Immature natural killer cell (primary cell): ENCODE data around the gene CD2. TPM values are rescaled to one million over a fixed set of nuclear protein-coding genes. Genes with fewer than 3 reads are reported as not detected.

Experiments used
- DNase-seq, 3 donors: peaks; one replicate each; pipeline ENCODE4 v3.0.0; 2022; ENCODE audit warnings: mixed read lengths in 1 of 3
- H3K27ac Mint-ChIP-seq, 6 donors: one replicate each; pipeline ENCODE4 v1.8.0; 2020; ENCODE audit warnings: mixed read lengths in 6 of 6, mild to moderate bottlenecking in 5 of 6, inconsistent platforms in 4 of 6, moderate library complexity in 3 of 6
- H3K27me3 Mint-ChIP-seq, 3 donors: one replicate each; pipeline ENCODE4 v1.8.0; 2020 to 2021; ENCODE audit warnings: low read depth in 3 of 3, mild to moderate bottlenecking in 3 of 3, mixed read lengths in 3 of 3, moderate library complexity in 3 of 3, inconsistent platforms in 1 of 3
- H3K36me3 Mint-ChIP-seq, 3 donors: one replicate each; pipeline ENCODE4 v1.8.0; 2020; ENCODE audit warnings: mixed read lengths in 3 of 3, inconsistent platforms in 2 of 3, mild to moderate bottlenecking in 2 of 3
- H3K4me1 Mint-ChIP-seq, 2 donors: one replicate each; pipeline ENCODE4 v1.8.0; 2020; ENCODE audit warnings: inconsistent platforms in 2 of 2, mild to moderate bottlenecking in 2 of 2, mixed read lengths in 2 of 2, moderate library complexity in 1 of 2
- H3K4me3 Mint-ChIP-seq, 5 donors: one replicate each; pipeline ENCODE4 v1.8.0; 2020; ENCODE audit warnings: mild to moderate bottlenecking in 5 of 5, mixed read lengths in 5 of 5, inconsistent platforms in 3 of 5, moderate library complexity in 3 of 5
- H3K9me3 Mint-ChIP-seq, 6 donors: one replicate each; pipeline ENCODE4 v1.8.0; 2020; ENCODE audit warnings: mild to moderate bottlenecking in 6 of 6, mixed read lengths in 6 of 6, inconsistent platforms in 4 of 6, moderate library complexity in 3 of 6
- polyA plus RNA-seq, 3 donors: library from polyadenylated mRNA; unstranded; fragments of 300-500 nt; fragmentation: Illumina TruSeq; gene quantifications; one replicate each; pipeline ENCODE4 v1.2.3, GENCODE V29; 2021

The CD2 gene
- polyA plus RNA-seq, 3 donors from 2014 or later, result 246 to 341 (median 325) TPM

DNA sequence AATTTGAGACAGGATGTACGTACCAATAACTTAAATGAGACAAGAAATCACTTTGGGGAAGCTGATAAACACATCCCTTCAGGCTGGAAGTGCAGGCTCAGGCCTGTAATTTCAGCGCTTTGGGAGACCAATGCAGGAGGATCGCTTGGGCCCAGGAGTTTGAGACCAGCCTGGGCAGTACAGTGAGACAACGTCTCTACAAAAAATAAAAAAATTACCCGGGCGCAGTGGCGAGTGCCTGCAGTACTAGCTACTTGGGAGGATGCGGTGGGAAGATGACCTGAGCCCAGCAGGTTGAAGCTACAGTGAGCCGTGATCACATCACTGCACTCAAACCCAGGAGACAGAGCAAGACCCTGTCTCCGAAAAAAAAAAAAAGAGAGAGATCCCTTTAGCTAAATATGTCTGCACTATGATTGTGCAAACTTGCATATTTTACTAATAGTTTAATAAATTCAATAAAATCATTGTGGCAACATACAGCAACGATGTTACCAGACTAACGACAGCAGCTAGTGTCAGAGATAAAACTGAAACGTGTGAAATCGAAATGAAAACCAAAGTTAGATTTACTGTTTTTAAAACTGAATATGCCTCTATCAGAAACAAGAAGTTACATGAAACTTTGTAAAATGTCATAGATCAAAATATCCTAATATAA is 54.7 kb downstream of the CD2 start:
- H3K36me3 Mint-ChIP-seq, result peaks cover 18 to 21% (median 20%) of the 10 kb centered on the region in 3 donors
- peak overlapping the region; percentile 86 to 97 (median 97) for H3K27ac Mint-ChIP-seq
- peak; percentile 34 to 55 (median 47) for DNase-seq
- H3K27me3 Mint-ChIP-seq, result peaks cover 0 to 10% (median 5%) of the 10 kb centered on the region in 3 donors
- H3K9me3 Mint-ChIP-seq, result peaks cover 3 to 29% (median 22%) of the 10 kb centered on the region in 6 donors
- peak overlapping the region; percentile 78 to 85 (median 80) for H3K4me3 Mint-ChIP-seq
- peaks cover 91 to 98% of the 10 kb centered on the region in 2 donors for H3K4me1 Mint-ChIP-seq

DNA sequence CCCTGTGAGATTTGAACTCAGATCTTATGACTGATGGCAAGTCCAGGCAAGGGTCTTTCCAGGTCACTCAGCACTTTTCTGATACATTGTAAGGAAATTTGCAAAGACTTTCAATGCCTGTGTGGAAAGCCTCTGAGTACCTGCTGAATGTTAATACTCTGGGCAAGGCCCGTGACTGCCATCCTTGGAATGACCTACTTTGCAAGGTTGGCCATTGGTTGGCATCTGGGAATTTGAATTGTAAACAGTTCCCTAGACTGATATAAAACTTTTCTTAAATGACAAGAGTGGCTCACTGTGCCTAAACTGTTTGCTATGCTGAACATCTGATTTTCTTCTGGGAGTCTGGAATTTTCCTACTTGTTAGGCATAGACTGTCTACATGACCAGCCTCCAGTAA is 57.1 kb downstream of the CD2 start:
- peak overlapping the region in 3 of 5 donors; percentile 55 to 65 (median 64) for H3K4me3 Mint-ChIP-seq

DNA sequence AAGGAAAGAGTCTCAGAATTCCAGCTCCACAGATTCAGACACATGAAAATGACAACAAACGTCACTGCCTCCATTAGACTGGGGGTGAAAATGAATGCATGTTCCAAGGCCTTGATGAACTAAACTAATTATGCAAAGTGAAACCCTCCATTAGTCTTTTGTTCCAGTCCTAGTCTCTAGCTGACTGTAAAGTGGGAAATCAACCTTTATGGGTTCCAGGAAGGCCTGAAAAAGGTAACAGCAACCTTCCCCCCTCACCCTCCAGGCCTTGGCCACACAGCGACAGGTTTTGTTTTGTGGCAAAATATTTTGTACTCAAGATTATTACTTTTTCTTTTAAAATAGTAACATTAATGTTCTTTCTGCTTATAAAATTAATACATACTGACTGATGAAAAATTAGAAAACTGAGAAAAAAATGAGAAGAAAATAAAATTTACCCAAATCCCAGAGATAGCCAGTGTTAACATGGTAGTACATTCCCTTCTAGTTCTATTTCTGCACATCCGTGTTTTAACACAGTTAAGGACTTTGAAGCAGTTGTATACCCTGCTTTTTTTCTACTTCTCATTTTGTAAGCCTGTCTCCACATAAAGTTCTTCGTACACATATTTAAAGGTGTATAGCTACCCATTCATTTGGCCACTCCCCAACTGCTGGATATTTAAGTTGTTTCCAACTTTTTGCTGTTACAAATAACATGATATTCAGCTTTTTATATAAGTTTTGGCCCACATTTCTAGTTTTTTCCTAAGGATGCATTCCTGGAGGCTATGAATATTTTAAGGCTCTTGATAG is 60.9 kb downstream of the CD2 start:
- peaks cover 22 to 23% (median 22%) of the 10 kb centered on the region in 3 donors for H3K36me3 Mint-ChIP-seq
- peaks cover 5 to 12% (median 6%) of the 10 kb centered on the region in 3 donors for H3K27me3 Mint-ChIP-seq
- H3K4me1 Mint-ChIP-seq, result peaks cover 71 to 88% of the 10 kb centered on the region in 2 donors
- no peak for DNase-seq
- peaks cover 3 to 35% (median 25%) of the 10 kb centered on the region in 6 donors for H3K9me3 Mint-ChIP-seq
- H3K4me3 Mint-ChIP-seq, result peak overlapping the region in 1 of 5 donors; percentile 4
- peak overlapping the region in 5 of 6 donors; percentile 35 to 82 (median 48) for H3K27ac Mint-ChIP-seq

More for the DNA sequence above, 57.1 kb downstream of the CD2 start:
- DNase-seq, result no peak
- Mint-ChIP-seq H3K27me3 (peaks cover 2 to 11% (median 8%) of the 10 kb centered on the region in 3 donors), H3K4me1 (peaks cover 85 to 98% of the 10 kb centered on the region in 2 donors), H3K9me3 (peaks cover 3 to 35% (median 25%) of the 10 kb centered on the region in 6 donors), H3K27ac (peak overlapping the region; percentile 73 to 93 (median 85)), H3K36me3 (peaks cover 22 to 23% (median 22%) of the 10 kb centered on the region in 3 donors)

DNA sequence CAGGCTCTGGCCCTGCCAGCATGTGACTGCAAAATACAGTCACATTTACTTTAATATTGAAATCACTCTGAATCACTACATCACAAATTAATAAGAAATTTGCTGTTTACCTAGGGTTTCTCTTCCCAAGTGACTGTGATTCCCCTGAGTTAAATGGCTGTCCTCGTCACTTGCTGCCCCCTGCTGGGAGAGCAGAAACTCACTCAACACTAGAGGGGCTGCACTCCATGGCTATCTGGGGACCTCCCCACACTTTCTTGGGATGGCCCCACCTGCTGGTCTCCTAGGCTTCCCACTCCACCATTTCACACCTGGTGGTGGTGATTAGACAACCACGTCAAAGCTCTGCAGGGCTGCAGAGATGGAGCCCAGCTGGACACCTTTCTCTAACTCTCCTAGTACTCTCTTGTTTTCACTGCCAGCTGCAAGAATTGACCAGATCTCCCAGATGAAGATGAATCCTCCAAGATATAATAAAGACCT is 63.4 kb downstream of the CD2 start:
- Mint-ChIP-seq H3K27ac (peak overlapping the region; percentile 73 to 91 (median 83)), H3K4me1 (peaks cover 48 to 65% of the 10 kb centered on the region in 2 donors), H3K4me3 (peak overlapping the region; percentile 72 to 75 (median 73)), H3K36me3 (peaks cover 12 to 16% (median 13%) of the 10 kb centered on the region in 3 donors), H3K9me3 (peaks cover 1 to 20% (median 14%) of the 10 kb centered on the region in 6 donors), H3K27me3 (peaks cover 2 to 11% (median 6%) of the 10 kb centered on the region in 3 donors)
- DNase-seq, result peak; percentile 65 to 69 (median 69)

Other genes starting within 250 kb of the CD2 start
- 100 to 1,000 TPM in 1 of 3 donors, 10 to 100 TPM in 2; 68.6 to 112 (median 69.9) TPM for gene CD58, start 183.4 kb upstream of the CD2 start, polyA plus RNA-seq
- gene IGSF3, start 86.7 kb upstream of the CD2 start, polyA plus RNA-seq, result not detected
- gene PTGFRN, start 155.5 kb downstream of the CD2 start, polyA plus RNA-seq, result under 1 TPM in 1 of 3 donors, not detected in 2; 0.17 TPM
- 1 to 10 TPM in 2 of 3 donors, under 1 TPM in 1; 0.52 to 3.6 (median 1.4) TPM for gene CD101, start 247.3 kb downstream of the CD2 start, polyA plus RNA-seq